HL-60 (cell line): ENCODE results near the gene REG3A.

ENCODE experiments used
- CTCF ChIP-seq: IDR thresholded peaks from one replicate; pipeline ENCODE4 v1.5.1; 2011; ENCODE audit warnings: low read length, control low read depth, inconsistent platforms; ENCODE audit not compliant: insufficient read depth
- GABPA ChIP-seq: IDR thresholded peaks from 2 replicates; pipeline ENCODE4 v1.6.1; 2012; ENCODE audit warnings: low read depth
- POLR2AphosphoS5 ChIP-seq: IDR thresholded peaks from 2 replicates; pipeline ENCODE4 v1.6.1; 2012; ENCODE audit warnings: low read depth
- REST ChIP-seq: IDR thresholded peaks from 2 replicates; pipeline ENCODE4 v1.6.1; 2012; ENCODE audit warnings: low read depth; ENCODE audit not compliant: insufficient replicate concordance
- SPI1 ChIP-seq: IDR thresholded peaks from 2 replicates; pipeline ENCODE4 v1.6.1; 2012; ENCODE audit warnings: low read depth, mild to moderate bottlenecking, borderline replicate concordance

GRCh38 chr2:79112269-79112668, 47.3 kb downstream of the REG3A start:
- no peak for TF ChIP-seq CTCF
- no peak for TF ChIP-seq POLR2AphosphoS5
- no peak for TF ChIP-seq REST
- no peak for TF ChIP-seq SPI1
- TF ChIP-seq GABPA = no peak
